Measurements from ENCODE around the gene FH.

FH gene

GRCh38 chr1:241555526-241555925, 36.0 kb upstream of the FH start:
- no peak for TF ChIP-seq CTCF (IDR thresholded peaks at IDR 0.05; ENCODE audit: unreplicated experiment in 3 of 3)
- peaks cover 14% of the 10 kb centered on the region for H3K4me1 Mint-ChIP-seq
- no peak overlapping the region for H3K4me3 Mint-ChIP-seq
- no peaks in the 10 kb centered on the region for H3K9me3 Mint-ChIP-seq
- no peaks in the 10 kb centered on the region for H3K27me3 Mint-ChIP-seq (ENCODE audit: low read depth)
- no peaks in the 10 kb centered on the region for H3K36me3 Mint-ChIP-seq (ENCODE audit: low read depth)
- peak overlapping the region in 2 of 3 experiments; percentile 65 to 68 for H3K27ac Mint-ChIP-seq

GRCh38 chr1:241553886-241554592, 34.5 kb upstream of the FH start:
- H3K36me3 Mint-ChIP-seq (ENCODE audit: low read depth), result no peaks in the 10 kb centered on the region
- H3K4me3 Mint-ChIP-seq, result no peak overlapping the region
- TF ChIP-seq CTCF (IDR thresholded peaks at IDR 0.05; ENCODE audit: unreplicated experiment in 3 of 3), result no peak
- H3K27ac Mint-ChIP-seq, result no peak overlapping the region
- H3K9me3 Mint-ChIP-seq, result no peaks in the 10 kb centered on the region
- peaks cover 7% of the 10 kb centered on the region for H3K4me1 Mint-ChIP-seq
- no peaks in the 10 kb centered on the region for H3K27me3 Mint-ChIP-seq (ENCODE audit: low read depth)

GRCh38 chr1:241551759-241552638, 32.4 kb upstream of the FH start:
- Mint-ChIP-seq H3K4me1 (no peaks in the 10 kb centered on the region), H3K9me3 (no peaks in the 10 kb centered on the region), H3K27me3 (ENCODE audit: low read depth) (no peaks in the 10 kb centered on the region), H3K4me3 (no peak overlapping the region), H3K27ac (no peak overlapping the region), H3K36me3 (ENCODE audit: low read depth) (no peaks in the 10 kb centered on the region)
- no peak for TF ChIP-seq CTCF (IDR thresholded peaks at IDR 0.05; ENCODE audit: unreplicated experiment in 3 of 3)

GRCh38 chr1:241550318-241550717, 30.8 kb upstream of the FH start:
- Mint-ChIP-seq H3K4me1 (no peaks in the 10 kb centered on the region), H3K27me3 (ENCODE audit: low read depth) (no peaks in the 10 kb centered on the region), H3K9me3 (no peaks in the 10 kb centered on the region), H3K27ac (no peak overlapping the region), H3K4me3 (no peak overlapping the region), H3K36me3 (ENCODE audit: low read depth) (no peaks in the 10 kb centered on the region)
- no peak for TF ChIP-seq CTCF (IDR thresholded peaks at IDR 0.05; ENCODE audit: unreplicated experiment in 3 of 3)

- no peak for TF ChIP-seq CTCF (IDR thresholded peaks at IDR 0.05; ENCODE audit: unreplicated experiment in 3 of 3)
- H3K4me3 Mint-ChIP-seq, result no peak overlapping the region
- no peaks in the 10 kb centered on the region for H3K9me3 Mint-ChIP-seq
- H3K36me3 Mint-ChIP-seq (ENCODE audit: low read depth), result no peaks in the 10 kb centered on the region
- no peak overlapping the region for H3K27ac Mint-ChIP-seq
- H3K27me3 Mint-ChIP-seq (ENCODE audit: low read depth), result no peaks in the 10 kb centered on the region
- no peaks in the 10 kb centered on the region for H3K4me1 Mint-ChIP-seq
These were observed 28.5 kb upstream of the FH start for GRCh38 chr1:241548008-241548407.
